ENCODE data around the gene SETD2.
A peak's percentile ranks its signal among the peaks of the same experiment; 100 is the strongest.

The SETD2 gene

DNA sequence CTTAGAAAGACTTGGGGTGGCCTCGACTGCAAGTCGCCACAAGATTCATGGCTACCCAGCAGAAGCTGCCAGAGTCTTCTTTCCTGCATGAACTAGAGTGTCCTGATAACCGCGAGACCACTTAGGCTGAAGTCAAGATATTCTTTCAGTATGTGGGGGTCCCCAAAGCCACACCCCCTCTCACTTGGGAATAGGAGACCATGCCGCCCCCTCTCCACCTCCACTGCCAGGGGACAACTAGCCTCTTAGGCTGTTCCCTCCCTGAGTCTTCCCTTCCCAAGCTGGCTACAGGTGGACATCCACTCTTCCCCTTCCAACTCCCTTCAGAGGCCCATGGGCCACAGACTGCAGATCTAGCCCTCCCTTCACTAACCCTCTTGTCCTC, 186.1 kb downstream of the SETD2 start:
- TF ChIP-seq ZFP30 (CRISPR knock-in tag; IDR thresholded peaks at IDR 0.05) (no peak), TOX (CRISPR knock-in tag; IDR thresholded peaks at IDR 0.05; ENCODE audit: borderline replicate concordance) (no peak), ARNTL (CRISPR knock-in tag; IDR thresholded peaks at IDR 0.05; ENCODE audit: borderline replicate concordance, low read depth) (no peak), RARB (CRISPR knock-in tag; IDR thresholded peaks at IDR 0.05) (no peak), ZNF70 (CRISPR knock-in tag; IDR thresholded peaks at IDR 0.05) (no peak), GLIS3 (CRISPR knock-in tag; IDR thresholded peaks at IDR 0.05) (no peak), ZC3H10 (CRISPR knock-in tag; IDR thresholded peaks at IDR 0.05) (no peak), ISL1 (CRISPR knock-in tag; IDR thresholded peaks at IDR 0.05) (no peak), PPARA (CRISPR knock-in tag; IDR thresholded peaks at IDR 0.05; ENCODE audit: borderline replicate concordance) (no peak), CSDC2 (CRISPR knock-in tag; IDR thresholded peaks at IDR 0.05) (no peak), ZNF565 (CRISPR knock-in tag; conservative IDR thresholded peaks at IDR 0.05; ENCODE audit: low read depth) (no peak), TCF4 (CRISPR knock-in tag; IDR thresholded peaks at IDR 0.05; ENCODE audit: borderline replicate concordance) (no peak), ZNF8 (CRISPR knock-in tag; IDR thresholded peaks at IDR 0.05) (no peak), OSR1 (CRISPR knock-in tag; IDR thresholded peaks at IDR 0.05) (no peak), BACH2 (CRISPR knock-in tag; IDR thresholded peaks at IDR 0.05; ENCODE audit: borderline replicate concordance) (no peak)
- TF ChIP-seq, protein P1, sequence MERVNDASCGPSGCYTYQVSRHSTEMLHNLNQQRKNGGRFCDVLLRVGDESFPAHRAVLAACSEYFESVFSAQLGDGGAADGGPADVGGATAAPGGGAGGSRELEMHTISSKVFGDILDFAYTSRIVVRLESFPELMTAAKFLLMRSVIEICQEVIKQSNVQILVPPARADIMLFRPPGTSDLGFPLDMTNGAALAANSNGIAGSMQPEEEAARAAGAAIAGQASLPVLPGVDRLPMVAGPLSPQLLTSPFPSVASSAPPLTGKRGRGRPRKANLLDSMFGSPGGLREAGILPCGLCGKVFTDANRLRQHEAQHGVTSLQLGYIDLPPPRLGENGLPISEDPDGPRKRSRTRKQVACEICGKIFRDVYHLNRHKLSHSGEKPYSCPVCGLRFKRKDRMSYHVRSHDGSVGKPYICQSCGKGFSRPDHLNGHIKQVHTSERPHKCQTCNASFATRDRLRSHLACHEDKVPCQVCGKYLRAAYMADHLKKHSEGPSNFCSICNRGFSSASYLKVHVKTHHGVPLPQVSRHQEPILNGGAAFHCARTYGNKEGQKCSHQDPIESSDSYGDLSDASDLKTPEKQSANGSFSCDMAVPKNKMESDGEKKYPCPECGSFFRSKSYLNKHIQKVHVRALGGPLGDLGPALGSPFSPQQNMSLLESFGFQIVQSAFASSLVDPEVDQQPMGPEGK (CRISPR knock-in tag; IDR thresholded peaks at IDR 0.05; ENCODE audit: borderline replicate concordance), result no peak

GRCh38 chr3:46976326-46977190, 187.4 kb downstream of the SETD2 start, which contains the start of gene CCDC12:
TSS of gene CCDC12 (minus strand) at chr3:46976745. CDS start at chr3:46976732, 13 bp downstream.
- ATAC-seq, result peak; percentile 93
- TF ChIP-seq ESRRG (CRISPR knock-in tag; IDR thresholded peaks at IDR 0.05) (no peak), ZFP30 (CRISPR knock-in tag; IDR thresholded peaks at IDR 0.05) (no peak), SNAI2 (CRISPR knock-in tag; IDR thresholded peaks at IDR 0.05) (no peak), GLIS3 (CRISPR knock-in tag; IDR thresholded peaks at IDR 0.05) (no peak), ZNF8 (CRISPR knock-in tag; IDR thresholded peaks at IDR 0.05) (no peak), ZNF70 (CRISPR knock-in tag; IDR thresholded peaks at IDR 0.05) (no peak), RARB (CRISPR knock-in tag; IDR thresholded peaks at IDR 0.05) (no peak), ZC3H10 (CRISPR knock-in tag; IDR thresholded peaks at IDR 0.05) (no peak)
- TF ChIP-seq, protein P2, sequence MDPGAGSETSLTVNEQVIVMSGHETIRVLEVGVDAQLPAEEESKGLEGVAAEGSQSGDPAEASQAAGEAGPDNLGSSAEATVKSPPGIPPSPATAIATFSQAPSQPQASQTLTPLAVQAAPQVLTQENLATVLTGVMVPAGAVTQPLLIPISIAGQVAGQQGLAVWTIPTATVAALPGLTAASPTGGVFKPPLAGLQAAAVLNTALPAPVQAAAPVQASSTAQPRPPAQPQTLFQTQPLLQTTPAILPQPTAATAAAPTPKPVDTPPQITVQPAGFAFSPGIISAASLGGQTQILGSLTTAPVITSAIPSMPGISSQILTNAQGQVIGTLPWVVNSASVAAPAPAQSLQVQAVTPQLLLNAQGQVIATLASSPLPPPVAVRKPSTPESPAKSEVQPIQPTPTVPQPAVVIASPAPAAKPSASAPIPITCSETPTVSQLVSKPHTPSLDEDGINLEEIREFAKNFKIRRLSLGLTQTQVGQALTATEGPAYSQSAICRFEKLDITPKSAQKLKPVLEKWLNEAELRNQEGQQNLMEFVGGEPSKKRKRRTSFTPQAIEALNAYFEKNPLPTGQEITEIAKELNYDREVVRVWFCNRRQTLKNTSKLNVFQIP (CRISPR knock-in tag; IDR thresholded peaks at IDR 0.05; ENCODE audit: borderline replicate concordance, low read depth), result no peak

More for the DNA sequence above, 186.1 kb downstream of the SETD2 start:
- no peak for ATAC-seq

GRCh38 chr3:46974421-46975171, 189.3 kb downstream of the SETD2 start:
- ATAC-seq, result no peak
- no peak for TF ChIP-seq ZNF70 (CRISPR knock-in tag; IDR thresholded peaks at IDR 0.05)
- no peak for TF ChIP-seq ZC3H10 (CRISPR knock-in tag; IDR thresholded peaks at IDR 0.05)
- TF ChIP-seq BACH2 (CRISPR knock-in tag; IDR thresholded peaks at IDR 0.05; ENCODE audit: borderline replicate concordance), result no peak
- TF ChIP-seq TOX (CRISPR knock-in tag; IDR thresholded peaks at IDR 0.05; ENCODE audit: borderline replicate concordance), result no peak
- TF ChIP-seq, protein P2 (CRISPR knock-in tag; IDR thresholded peaks at IDR 0.05; ENCODE audit: borderline replicate concordance, low read depth), result no peak
- no peak for TF ChIP-seq ESRRG (CRISPR knock-in tag; IDR thresholded peaks at IDR 0.05)
- TF ChIP-seq ZNF8 (CRISPR knock-in tag; IDR thresholded peaks at IDR 0.05), result no peak
- TF ChIP-seq RARB (CRISPR knock-in tag; IDR thresholded peaks at IDR 0.05), result no peak

DNA sequence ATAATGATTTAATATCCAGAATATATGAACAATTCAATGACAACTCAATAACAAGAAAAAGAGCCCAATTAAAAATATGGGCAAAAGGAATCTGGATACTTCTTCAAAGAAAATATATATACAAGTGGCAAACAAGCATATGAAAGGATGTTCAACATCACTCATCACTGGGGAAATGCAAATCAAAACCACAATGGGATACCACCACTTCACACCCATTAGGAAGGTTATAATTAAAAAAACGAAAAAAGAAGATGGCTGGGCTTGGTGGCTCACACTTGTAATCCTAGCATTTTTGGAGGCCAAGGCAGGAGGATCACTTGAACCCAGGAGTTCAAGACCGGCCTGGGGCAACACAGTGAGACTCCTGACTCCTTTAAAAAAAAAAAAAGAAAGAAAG, 191.5 kb downstream of the SETD2 start:
- ATAC-seq, result no peak
- no peak for TF ChIP-seq BACH2 (CRISPR knock-in tag; IDR thresholded peaks at IDR 0.05; ENCODE audit: borderline replicate concordance)
- TF ChIP-seq, protein P2 (CRISPR knock-in tag; IDR thresholded peaks at IDR 0.05; ENCODE audit: borderline replicate concordance, low read depth), result no peak
- TF ChIP-seq ZNF8 (CRISPR knock-in tag; IDR thresholded peaks at IDR 0.05), result no peak
- no peak for TF ChIP-seq ZFP30 (CRISPR knock-in tag; IDR thresholded peaks at IDR 0.05)
- TF ChIP-seq ESRRG (CRISPR knock-in tag; IDR thresholded peaks at IDR 0.05), result no peak
- no peak for TF ChIP-seq ZNF70 (CRISPR knock-in tag; IDR thresholded peaks at IDR 0.05)
